ENCODE results near the gene ITFG2. TPM values are rescaled to one million over a fixed set of nuclear protein-coding genes. Genes with fewer than 3 reads are reported as not detected.

ITFG2 gene
- total RNA-seq, 1 experiment from 2014 or later = 24.6 TPM

DNA sequence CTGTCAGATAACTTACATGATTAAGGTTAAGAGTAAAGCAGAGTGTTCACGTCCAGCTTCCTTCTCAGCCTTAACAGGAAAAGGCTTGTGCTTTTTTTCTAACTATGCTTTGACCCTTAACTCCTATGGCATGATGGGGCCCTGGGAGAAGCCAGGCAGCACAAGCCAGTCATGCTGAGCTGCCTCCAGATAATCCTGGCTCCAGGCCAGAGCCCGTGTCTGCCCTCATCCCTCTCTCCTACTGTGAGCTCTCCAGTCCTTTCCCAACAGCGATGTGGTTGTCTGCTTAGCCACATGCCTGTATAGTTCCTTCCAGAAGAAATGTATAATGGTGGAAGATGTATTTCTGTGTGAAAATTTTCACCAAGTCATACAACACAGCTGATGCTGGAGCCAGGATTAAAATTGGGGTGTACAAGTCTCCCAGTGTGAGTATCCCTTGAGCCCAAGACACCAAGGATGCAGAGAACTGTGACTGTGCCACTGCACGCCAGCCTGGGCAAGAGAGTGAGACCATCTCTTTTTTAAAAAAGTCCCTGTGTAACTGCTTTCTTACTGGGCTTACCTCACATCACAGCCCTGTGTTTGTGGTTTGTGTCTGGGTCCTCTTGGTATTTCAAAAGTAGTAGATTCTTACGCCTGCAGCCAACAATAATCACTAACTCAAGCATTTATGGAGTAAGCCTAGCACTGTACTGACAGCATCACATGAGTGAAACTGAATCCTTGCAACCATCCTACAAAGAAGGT is 7.9 kb upstream of the ITFG2 start:
- Histone ChIP-seq H3K9ac (ENCODE audit: low read length) (no peak overlapping the region), H3K4me2 (ENCODE audit: low read length) (no peak overlapping the region), H3K4me1 (ENCODE audit: control insufficient read depth in 1 of 2, insufficient read depth in 2 of 2, low read length in 2 of 2) (no peaks in the 10 kb centered on the region), H3K9me3 (ENCODE audit: control insufficient read depth in 1 of 2, insufficient read depth in 1 of 2, low read depth in 1 of 2, low read length in 2 of 2) (no peaks in the 10 kb centered on the region), H4K20me1 (ENCODE audit: insufficient read depth) (0 out of 2 replicates have a peak, but pooled peaks cover 5% of the 10 kb centered on the region), H3K36me3 (ENCODE audit: control insufficient read depth in 1 of 2, insufficient read depth in 2 of 2, low read length in 2 of 2) (peaks cover 55 to 75% of the 10 kb centered on the region in 2 experiments), H2AFZ (ENCODE audit: low read depth, low read length, poor library complexity, severe bottlenecking) (no peak overlapping the region), H3K27me3 (ENCODE audit: insufficient read depth, low read length) (no peaks in the 10 kb centered on the region), H3K9me2 (ENCODE audit: insufficient read depth) (no peaks in the 10 kb centered on the region), H3K27ac (ENCODE audit: low read depth, low read length) (no peak overlapping the region), H3K79me2 (ENCODE audit: insufficient read depth, low read length) (peaks cover 27% of the 10 kb centered on the region; the same call in 1 of the 2 replicates), H3K4me3 (replicated peaks in 1 of 2; ENCODE audit: low read depth in 1 of 2, low read length in 2 of 2) (no peak overlapping the region)
- CTCF ChIA-PET = no interaction called here
- POLR2A ChIA-PET = no interaction called here
- RAD21 ChIA-PET (ENCODE audit: low non-redundant PET in 1 of 2, low total read pairs in 2 of 2, uncharacterized antibody in 2 of 2, unreplicated experiment in 2 of 2) = no interaction called here
- no peak for DNase-seq (ENCODE audit: low read depth, low spot score)
- ATAC-seq = no peak
- TF ChIP-seq SIN3A (IDR thresholded peaks at IDR 0.05; ENCODE audit: low read depth) (no peak), POLR2A (IDR thresholded peaks at IDR 0.05; ENCODE audit: borderline replicate concordance, extremely low read depth, insufficient read depth, insufficient read length) (no peak), SRF (IDR thresholded peaks at IDR 0.05; ENCODE audit: low read depth) (no peak), ZNF274 (IDR thresholded peaks at IDR 0.05; ENCODE audit: low read depth, low read length) (no peak), ZFX (IDR thresholded peaks at IDR 0.05) (no peak), EZH2phosphoT487 (IDR thresholded peaks at IDR 0.05; ENCODE audit: borderline replicate concordance) (no peak), ELF1 (IDR thresholded peaks at IDR 0.05; ENCODE audit: borderline replicate concordance, low read depth) (no peak), POLR2AphosphoS5 (IDR thresholded peaks at IDR 0.05; ENCODE audit: low read depth, low read length) (no peak), ATF3 (IDR thresholded peaks at IDR 0.05) (no peak), TCF7L2 (IDR thresholded peaks at IDR 0.05; ENCODE audit: borderline replicate concordance, extremely low read depth, insufficient read depth, insufficient read length) (no peak), YY1 (IDR thresholded peaks at IDR 0.05; ENCODE audit: extremely low read depth, insufficient replicate concordance, low read depth, low read length) (no peak), EGR1 (IDR thresholded peaks at IDR 0.05; ENCODE audit: low read depth) (no peak)
- TF ChIP-seq, protein P1, sequence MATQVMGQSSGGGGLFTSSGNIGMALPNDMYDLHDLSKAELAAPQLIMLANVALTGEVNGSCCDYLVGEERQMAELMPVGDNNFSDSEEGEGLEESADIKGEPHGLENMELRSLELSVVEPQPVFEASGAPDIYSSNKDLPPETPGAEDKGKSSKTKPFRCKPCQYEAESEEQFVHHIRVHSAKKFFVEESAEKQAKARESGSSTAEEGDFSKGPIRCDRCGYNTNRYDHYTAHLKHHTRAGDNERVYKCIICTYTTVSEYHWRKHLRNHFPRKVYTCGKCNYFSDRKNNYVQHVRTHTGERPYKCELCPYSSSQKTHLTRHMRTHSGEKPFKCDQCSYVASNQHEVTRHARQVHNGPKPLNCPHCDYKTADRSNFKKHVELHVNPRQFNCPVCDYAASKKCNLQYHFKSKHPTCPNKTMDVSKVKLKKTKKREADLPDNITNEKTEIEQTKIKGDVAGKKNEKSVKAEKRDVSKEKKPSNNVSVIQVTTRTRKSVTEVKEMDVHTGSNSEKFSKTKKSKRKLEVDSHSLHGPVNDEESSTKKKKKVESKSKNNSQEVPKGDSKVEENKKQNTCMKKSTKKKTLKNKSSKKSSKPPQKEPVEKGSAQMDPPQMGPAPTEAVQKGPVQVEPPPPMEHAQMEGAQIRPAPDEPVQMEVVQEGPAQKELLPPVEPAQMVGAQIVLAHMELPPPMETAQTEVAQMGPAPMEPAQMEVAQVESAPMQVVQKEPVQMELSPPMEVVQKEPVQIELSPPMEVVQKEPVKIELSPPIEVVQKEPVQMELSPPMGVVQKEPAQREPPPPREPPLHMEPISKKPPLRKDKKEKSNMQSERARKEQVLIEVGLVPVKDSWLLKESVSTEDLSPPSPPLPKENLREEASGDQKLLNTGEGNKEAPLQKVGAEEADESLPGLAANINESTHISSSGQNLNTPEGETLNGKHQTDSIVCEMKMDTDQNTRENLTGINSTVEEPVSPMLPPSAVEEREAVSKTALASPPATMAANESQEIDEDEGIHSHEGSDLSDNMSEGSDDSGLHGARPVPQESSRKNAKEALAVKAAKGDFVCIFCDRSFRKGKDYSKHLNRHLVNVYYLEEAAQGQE (IDR thresholded peaks at IDR 0.05; ENCODE audit: low read depth) = no peak
- intact Hi-C loops (cut with micrococcal nuclease) = no loop called here
- BruUV-seq (replicated peaks) = no TSS peak

All from HCT116 (cell line).